GM21576 (cell line): Measurements from ENCODE around the gene PWWP2B.
A peak's percentile ranks its signal among the peaks of the same experiment; 100 is the strongest.

Experiments used
- ATAC-seq: cut with Tn5 transposase; IDR thresholded peaks from one replicate; pipeline ENCODE4 v1.9.1; 2021; ENCODE audit warnings: mild to moderate bottlenecking, moderate library complexity; ENCODE audit not compliant: unreplicated experiment

The PWWP2B gene

DNA sequence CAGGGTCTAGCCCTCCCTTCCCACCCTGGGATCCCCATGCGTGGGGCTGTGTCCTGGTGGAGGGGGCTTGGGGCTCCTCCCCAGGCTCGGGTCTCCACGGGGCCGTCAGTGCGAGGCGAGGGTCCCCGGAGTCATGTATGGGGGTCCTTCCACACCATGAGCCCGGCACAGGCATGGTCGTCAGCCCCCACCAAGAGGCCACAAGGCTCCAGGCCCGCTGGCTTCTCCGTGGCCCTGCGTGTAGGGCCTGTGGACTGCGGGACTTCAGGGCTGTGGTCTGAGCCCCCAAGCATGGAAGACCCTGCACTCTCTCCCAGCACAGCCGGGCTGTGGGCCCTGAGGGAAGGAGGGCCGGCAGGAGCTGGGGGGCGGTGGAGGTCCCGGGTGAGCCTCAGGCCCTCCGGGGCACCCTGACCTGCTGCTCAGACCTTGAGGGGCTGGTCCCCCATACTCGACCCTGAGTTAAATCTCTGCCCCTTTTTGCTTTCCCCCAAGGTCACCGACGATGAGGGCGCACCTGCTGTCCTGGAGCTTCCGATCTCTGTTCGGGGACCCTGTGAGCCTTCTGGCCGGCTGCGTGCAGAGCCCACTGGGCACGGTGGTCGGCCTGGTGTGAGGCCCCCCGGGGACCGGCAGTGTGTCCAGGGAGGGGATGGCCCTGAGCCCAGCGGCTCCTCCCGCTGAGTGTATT lies 19.7 kb downstream of the PWWP2B start:
- no peak for ATAC-seq

DNA sequence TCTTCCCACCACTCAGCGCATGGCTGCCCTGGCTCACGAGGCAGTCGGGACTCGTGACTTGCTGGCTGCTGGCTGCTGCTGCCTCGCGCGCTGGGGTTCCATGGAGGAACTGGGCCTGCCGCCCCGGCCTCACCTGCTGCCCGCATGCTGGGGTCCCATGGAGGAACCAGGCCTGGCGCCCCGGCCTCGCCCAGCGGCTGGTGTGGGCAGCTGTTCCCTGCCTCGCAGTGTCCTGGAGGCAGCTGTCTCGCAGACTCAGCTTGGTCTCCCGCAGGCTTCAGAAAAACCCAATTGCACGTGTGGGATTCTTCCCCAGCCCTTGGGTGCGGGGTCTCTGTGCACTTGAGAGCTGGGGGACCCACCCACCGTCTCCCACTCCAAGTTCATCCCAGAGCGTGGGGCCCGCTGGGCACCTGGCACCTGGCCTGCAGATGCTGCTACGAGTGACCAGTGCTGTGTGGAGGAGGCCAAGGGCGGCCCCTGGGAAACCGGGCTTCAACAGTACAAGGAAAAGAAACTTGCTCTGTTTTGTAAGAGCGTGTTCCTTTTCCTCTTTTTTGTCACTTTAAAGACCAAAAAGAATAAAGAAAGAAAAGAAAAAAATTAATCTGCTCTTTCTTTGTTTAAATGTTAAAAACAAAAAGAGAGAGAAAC lies 20.4 kb downstream of the PWWP2B start:
- ATAC-seq = no peak

DNA sequence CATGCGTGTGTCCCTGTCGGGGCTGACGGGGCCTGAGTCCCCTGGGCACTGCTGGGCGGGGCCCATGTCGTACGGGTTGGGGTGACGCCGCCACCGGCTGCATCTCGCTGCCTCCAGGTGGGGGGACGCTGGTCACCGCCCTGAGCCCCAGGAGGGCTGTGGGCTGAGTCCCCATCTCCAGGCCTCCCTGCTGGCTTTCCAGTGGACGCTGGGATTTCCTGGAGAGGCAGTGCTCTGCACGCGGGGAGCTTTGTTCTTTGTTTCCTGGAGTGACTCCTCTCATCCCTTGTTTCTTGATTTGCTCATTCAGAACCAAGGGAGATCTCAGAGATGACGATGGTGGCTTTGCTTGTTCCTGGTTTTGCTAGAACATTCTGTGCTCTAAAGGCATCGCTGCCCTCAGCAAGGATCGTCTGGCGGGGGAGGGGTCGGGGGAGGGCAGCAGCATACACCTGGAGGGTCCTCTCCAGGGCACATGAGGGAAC lies 21.0 kb downstream of the PWWP2B start:
- no peak for ATAC-seq

GRCh38 chr10:132418527-132419416 lies 21.8 kb downstream of the PWWP2B start:
- no peak for ATAC-seq

- ATAC-seq = no peak
Observed at GRCh38 chr10:132419538-132420468, 22.8 kb downstream of the PWWP2B start.

DNA sequence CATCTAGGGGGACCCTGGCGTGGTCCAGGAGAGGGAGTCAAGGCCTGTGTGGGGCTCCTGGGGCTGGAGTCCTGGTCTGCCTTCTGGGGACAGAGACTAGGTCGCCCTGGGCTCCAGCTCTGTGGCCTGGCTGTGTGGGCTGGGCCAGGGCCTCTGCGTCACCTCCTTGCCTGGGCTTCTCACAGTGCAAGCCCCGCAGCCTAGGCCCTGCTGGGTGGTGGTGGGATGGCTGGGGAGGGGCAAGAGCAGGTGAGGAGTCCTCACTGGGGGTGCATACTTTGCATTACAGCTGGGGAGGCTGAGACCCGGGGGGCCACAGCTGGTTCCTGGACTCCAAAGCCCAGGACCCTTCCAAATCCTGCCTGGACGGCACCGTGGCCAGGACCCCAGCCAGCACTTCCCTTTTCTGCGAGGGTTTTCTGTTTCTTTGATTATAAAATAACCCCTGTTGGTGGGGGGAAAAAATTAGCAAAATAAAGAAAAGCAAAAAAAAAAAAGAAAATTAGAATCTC lies 23.5 kb downstream of the PWWP2B start:
- no peak for ATAC-seq

DNA sequence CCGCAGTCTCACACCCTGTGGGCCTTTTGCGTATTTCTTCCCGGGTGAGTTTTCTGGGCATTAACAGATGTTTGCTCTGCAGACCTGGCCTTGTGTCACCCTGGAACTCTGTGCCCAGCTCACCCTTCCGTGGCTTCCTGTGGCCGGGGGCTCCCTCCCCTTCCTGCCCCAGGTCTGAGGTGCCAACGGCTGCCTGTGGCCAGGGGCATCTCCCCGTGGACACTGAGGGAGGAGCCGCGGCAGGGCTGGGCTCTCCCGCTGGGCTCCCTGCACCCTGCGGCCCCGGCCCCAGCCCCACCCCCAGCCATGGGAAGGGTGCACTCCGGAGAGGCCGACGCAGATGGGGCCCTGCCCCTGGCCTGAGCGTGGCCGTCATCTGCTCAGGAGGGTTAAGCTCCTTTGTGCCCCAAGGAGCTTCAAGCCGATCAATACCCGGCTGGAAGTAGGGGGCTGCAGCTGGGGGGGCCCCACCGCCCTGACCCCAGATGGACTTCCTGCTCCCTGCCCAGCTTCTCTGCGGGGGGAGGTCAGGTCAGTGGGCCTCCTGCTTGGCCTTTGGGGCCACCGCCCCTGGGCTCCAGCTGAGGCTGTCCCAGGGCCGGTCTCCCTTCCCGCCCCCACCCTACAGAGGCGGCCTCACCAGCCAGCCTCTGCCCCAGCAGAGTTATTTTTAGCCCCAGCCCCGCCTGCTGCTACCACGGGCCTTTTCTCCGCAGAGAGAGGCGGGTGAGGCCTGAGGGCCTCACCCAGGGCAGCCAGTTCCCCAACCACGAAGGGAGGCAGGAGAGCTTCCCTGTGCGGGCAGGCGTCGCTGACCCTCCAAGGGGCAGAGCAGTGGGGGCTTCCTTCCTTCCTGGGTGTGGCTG lies 24.2 kb downstream of the PWWP2B start:
- ATAC-seq = no peak

DNA sequence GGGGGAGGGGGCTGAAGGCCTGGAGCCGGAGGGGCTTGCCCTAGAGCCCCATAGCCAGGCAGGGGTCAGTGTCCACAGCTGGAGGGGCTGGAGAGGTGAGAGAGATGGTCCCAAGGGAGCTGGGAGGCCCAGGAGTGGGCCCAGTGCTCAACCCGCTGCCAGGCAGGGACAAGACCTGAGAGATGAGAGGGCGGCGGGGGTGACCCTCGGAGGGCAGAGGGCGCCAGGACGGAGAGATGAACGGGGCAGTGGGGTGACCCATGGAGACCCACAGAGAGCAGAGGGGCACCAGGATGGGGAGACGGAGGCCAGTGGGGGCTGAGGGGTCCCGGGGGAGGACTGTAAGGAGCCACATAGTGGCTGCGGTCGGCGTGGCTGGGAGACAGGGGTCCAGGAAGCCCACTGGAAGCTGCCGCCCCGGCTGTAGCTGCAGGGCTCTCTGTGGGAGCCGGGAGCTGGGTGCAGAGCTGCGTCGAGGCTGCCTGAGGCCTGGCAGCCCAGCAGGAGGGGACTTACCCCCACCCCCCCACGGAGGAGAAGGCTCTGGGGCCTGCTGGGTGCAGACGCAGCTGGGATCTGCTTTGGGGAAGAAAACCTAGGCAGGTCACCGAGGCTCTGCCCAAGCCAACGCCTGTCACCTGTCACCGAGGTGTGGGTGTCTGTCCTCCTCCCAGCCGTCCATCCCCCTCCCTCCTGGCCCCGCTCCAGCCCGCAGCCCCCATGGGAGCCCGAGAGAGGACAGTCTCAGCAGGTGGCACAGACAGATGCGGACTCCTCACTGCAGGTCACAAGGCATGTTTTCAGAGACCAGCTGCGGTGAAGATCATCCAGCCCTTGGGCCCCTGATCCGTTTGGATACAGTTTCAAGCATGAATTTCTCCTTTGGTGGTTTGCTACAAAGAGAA lies 25.1 kb downstream of the PWWP2B start:
- ATAC-seq = peak; percentile 46

DNA sequence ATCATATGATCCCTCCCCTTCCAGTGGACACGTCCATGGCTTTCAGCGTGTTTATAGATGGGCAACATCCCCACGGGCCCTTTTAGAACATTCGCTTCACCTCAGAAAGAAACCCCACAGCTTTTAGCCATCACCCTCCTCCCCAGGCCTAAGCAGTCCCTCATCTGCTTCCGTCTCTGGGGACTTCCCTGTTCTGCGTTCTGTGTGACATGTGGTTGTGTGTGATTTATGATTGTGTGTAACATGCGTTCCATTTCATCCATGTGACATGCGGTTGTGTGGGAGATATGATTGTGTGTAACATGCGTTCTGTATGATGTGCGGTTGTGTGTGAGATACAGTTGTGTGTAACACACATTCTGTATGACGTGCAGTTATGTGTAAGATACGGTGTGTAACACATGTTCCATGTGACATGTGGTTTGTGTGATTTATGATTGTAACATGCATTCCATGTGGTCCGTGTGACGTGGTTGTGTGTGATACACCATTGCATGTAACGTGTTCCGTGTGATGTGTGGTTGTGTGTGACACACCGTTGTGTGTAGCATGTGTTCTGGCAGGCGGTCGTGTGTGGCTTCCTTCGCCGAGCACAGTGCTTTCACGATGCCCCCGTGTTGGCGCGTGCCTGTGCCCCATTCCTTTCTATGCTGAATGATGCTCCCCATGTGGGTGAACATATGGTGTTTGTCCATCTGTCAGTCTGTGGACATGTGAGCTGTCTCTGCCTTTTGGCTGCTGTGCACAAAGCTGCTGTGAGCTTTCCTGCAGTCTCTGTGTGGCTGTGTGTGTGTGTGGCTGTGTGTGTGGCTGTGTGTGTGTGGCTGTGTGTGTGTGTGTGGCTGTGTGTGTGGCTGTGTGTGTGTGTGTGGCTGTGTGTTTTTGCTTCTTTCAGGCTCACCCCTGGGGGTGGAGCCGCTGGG lies 26.2 kb downstream of the PWWP2B start:
- no peak for ATAC-seq

DNA sequence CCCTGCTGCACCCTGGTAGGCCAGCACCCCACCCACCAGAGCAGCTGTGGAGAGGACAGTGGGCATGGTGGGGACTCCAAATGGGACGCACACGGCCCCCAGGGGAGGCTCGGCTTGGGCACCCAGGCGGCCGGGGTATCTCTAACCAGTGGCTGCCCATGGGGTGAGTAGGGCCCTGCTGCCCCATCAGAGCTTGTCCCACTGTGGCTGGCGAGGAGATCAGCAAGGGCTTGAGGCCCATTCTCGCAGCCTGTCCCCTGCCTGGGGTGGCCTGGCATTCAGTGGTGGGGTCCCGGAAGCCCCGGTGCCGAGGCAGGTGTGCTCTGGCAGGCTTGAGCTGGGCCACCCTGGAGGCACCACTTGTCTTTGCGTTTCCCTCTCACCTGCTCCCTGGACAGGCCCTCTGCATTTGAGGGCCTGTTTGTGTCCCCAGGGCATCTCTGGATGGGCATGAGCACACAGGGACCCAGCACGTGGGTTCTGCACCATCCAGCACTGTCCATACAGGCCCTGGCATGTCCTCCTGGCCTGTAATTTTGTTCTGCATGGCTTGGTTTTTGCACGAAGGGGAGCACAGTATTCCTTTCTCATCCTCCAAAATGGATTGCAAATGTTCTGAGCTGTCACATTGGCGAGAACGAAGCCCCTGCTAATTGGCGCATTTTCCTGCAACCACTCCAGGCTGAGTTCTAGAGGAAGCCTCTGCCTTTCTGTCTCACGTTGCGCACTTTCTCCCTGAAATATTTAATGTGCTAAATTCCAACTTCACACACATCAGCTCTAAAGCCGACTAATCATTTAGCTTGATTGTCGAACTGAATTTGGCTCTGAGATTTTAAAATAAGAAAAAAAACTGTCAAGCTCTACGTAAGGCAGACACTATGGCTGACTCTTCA lies 27.2 kb downstream of the PWWP2B start:
- ATAC-seq = no peak

GRCh38 chr10:132425029-132425756 lies 28.2 kb downstream of the PWWP2B start:
- ATAC-seq = no peak

- no peak for ATAC-seq
Observed at GRCh38 chr10:132425757-132426155, 28.8 kb downstream of the PWWP2B start.

- ATAC-seq = no peak
Observed at GRCh38 chr10:132427006-132427771, 30.2 kb downstream of the PWWP2B start.

- no peak for ATAC-seq
Observed at GRCh38 chr10:132427939-132428367, 31.0 kb downstream of the PWWP2B start.

- ATAC-seq = no peak
Observed at GRCh38 chr10:132428486-132428995, 31.5 kb downstream of the PWWP2B start.
